Endothelial cell of umbilical vein (primary cell): ENCODE data around the gene ZNF430. TPM values are rescaled to one million over a fixed set of nuclear protein-coding genes. Genes with fewer than 3 reads are reported as not detected.

Experiments
- BruUV-seq: library from RNA; stranded (reverse); fragments of 400-500 nt; replicated peaks from 2 replicates; lab custom pipeline; 2021; lab: Mats Ljungman, UMichigan
- CTCF ChIA-PET: fragments of 300-600, 350-600 bp; sonication (Branson Sonifier 250); formaldehyde crosslinking; loops from one replicate; lab custom pipeline; 2021; ENCODE audit warnings: antibody characterized with exemption, inconsistent platforms; lab: Charles Lee
- POLR2A ChIA-PET: fragments of 300-600, 350-600 bp; sonication (Branson Sonifier 250); formaldehyde crosslinking; loops from one replicate; lab custom pipeline; 2021; ENCODE audit warnings: antibody characterized with exemption, inconsistent platforms; lab: Charles Lee
- DNase-seq: peaks from one replicate; pipeline ENCODE4 v3.0.0-alpha.2; 2011; ENCODE audit warnings: low read depth, low spot score
- FAIRE-seq: peaks from 2 replicates; lab custom pipeline; 2011; peaks lifted over from hg19 to GRCh38; lab: Jason Lieb, UNC
- H2AFZ ChIP-seq: 2 replicates; pipeline ENCODE4 v1.6.0; 2012; ENCODE audit warnings: low read depth, low read length, control low read depth, inconsistent platforms
- H3K27ac ChIP-seq: 2 replicates; pipeline ENCODE4 v1.5.1; 2011; ENCODE audit warnings: low read depth, mild to moderate bottlenecking, control low read depth, low read length, moderate library complexity; ENCODE audit not compliant: insufficient read depth
- H3K27me3 ChIP-seq, 2 experiments: 2 replicates each; pipeline versions ENCODE4 v1.6.0 to v1.6.1; 2011; ENCODE audit warnings: low read length in 2 of 2, mixed read lengths in 1 of 2; ENCODE audit not compliant: control insufficient read depth in 2 of 2, insufficient read depth in 2 of 2
- H3K36me3 ChIP-seq, 2 experiments: 2 replicates in 1 of 2; 3 replicates in 1 of 2; pipeline ENCODE4 v1.5.1; 2011; ENCODE audit warnings: low read length in 2 of 2, mild to moderate bottlenecking in 1 of 2, moderate library complexity in 1 of 2; ENCODE audit not compliant: control insufficient read depth in 2 of 2, insufficient read depth in 2 of 2; ENCODE audit errors: extremely low read depth in 1 of 2
- H3K4me1 ChIP-seq: 3 replicates; pipeline ENCODE4 v1.5.1; 2011; ENCODE audit warnings: mild to moderate bottlenecking, low read length; ENCODE audit not compliant: control insufficient read depth, insufficient read depth; ENCODE audit errors: extremely low read depth
- H3K4me2 ChIP-seq: 2 replicates; pipeline ENCODE4 v1.6.1; 2011; ENCODE audit warnings: low read length, control low read depth, mixed read lengths; ENCODE audit not compliant: insufficient read depth
- H3K4me3 ChIP-seq, 3 experiments: fragments of 200-600 bp in 1 of 3; sonication (generic), shearing (Covaris generic) in 1 of 3; replicated peaks in 1 of 3; 2 replicates each; pipeline ENCODE4 v1.5.1; 2011 to 2016; ENCODE audit warnings: control low read depth in 3 of 3, low read length in 3 of 3, mild to moderate bottlenecking in 2 of 3, inconsistent platforms in 1 of 3, low read depth in 1 of 3, moderate library complexity in 1 of 3; ENCODE audit not compliant: insufficient read depth in 1 of 3
- H3K79me2 ChIP-seq: 2 replicates; pipeline ENCODE4 v1.6.0; 2012; ENCODE audit warnings: low read length, inconsistent platforms; ENCODE audit not compliant: control insufficient read depth, insufficient read depth
- H3K9ac ChIP-seq: replicated peaks from 2 replicates; pipeline ENCODE3; 2011; ENCODE audit warnings: low read length, control low read depth; ENCODE audit not compliant: insufficient read depth; ENCODE audit errors: extremely low read depth
- H3K9me1 ChIP-seq: replicated peaks from 3 replicates; pipeline ENCODE4 v1.6.0; 2011; ENCODE audit warnings: mild to moderate bottlenecking, low read length; ENCODE audit not compliant: control insufficient read depth, insufficient read depth; ENCODE audit errors: extremely low read depth
- H3K9me3 ChIP-seq: replicated peaks from 2 replicates; pipeline ENCODE4 v1.5.1; 2012; ENCODE audit warnings: low read length, inconsistent platforms; ENCODE audit not compliant: control insufficient read depth, insufficient read depth
- H4K20me1 ChIP-seq: replicated peaks from 2 replicates; pipeline ENCODE3; 2011; ENCODE audit warnings: mild to moderate bottlenecking, low read length; ENCODE audit not compliant: control insufficient read depth, insufficient read depth; ENCODE audit errors: extremely low read depth
- EZH2 ChIP-seq: IDR thresholded peaks from 2 replicates; pipeline ENCODE4 v1.6.1; 2012; ENCODE audit warnings: borderline replicate concordance, low read depth, mild to moderate bottlenecking, moderate library complexity, low read length, inconsistent platforms; ENCODE audit not compliant: severe bottlenecking
- FOS ChIP-seq: IDR thresholded peaks from 2 replicates; pipeline ENCODE4 v1.6.1; 2011; ENCODE audit warnings: mild to moderate bottlenecking, low read length, moderate library complexity, borderline replicate concordance; ENCODE audit not compliant: insufficient read depth
- GATA2 ChIP-seq: IDR thresholded peaks from 2 replicates; pipeline ENCODE4 v1.7.0; 2011; ENCODE audit warnings: low read depth, mild to moderate bottlenecking, moderate library complexity, mixed read lengths, low read length; ENCODE audit not compliant: insufficient read length, insufficient read depth
- JUN ChIP-seq: IDR thresholded peaks from 2 replicates; pipeline ENCODE4 v1.6.1; 2011; ENCODE audit warnings: borderline replicate concordance, low read depth; ENCODE audit not compliant: insufficient read length, insufficient read depth
- MYC ChIP-seq: IDR thresholded peaks from one replicate; pipeline ENCODE4 v1.6.1; 2011; ENCODE audit warnings: mild to moderate bottlenecking, low read depth, low read length
- POLR2A ChIP-seq: IDR thresholded peaks from 2 replicates; pipeline ENCODE4 v1.6.1; 2012; ENCODE audit warnings: low read depth, mild to moderate bottlenecking, control low read depth, low read length
- POLR2AphosphoS5 ChIP-seq: IDR thresholded peaks from 2 replicates; pipeline ENCODE4 v1.6.1; 2012; ENCODE audit warnings: low read depth, mild to moderate bottlenecking, control low read depth, low read length, moderate library complexity; ENCODE audit not compliant: insufficient read depth
- dilution Hi-C: fragments of 300-500 bp; cut with MboI; formaldehyde crosslinking; loops from one replicate; pipeline ENCODE4 v1.15.0; 2019; ENCODE audit warnings: low sequenced_read_pairs; ENCODE audit not compliant: extremely low pct_ligation_motif_present
- intact Hi-C: fragments of 100-400 bp; cut with micrococcal nuclease; formaldehyde crosslinking; loops from one replicate; pipeline ENCODE4 v1.10.0; 2022
- polyA plus RNA-seq, 4 experiments: library from polyadenylated mRNA; depleted of rRNA in 3 of 4; stranded (reverse) in 3 of 4; unstranded in 1 of 4; fragments of >200 nt; gene quantifications; 2 replicates each; pipeline versions ENCODE4 v1.2.1 to v1.2.3, GENCODE V29; 2011 to 2012; ENCODE audit warnings: missing spikeins in 1 of 4
- total RNA-seq: library from RNA; stranded (reverse); gene quantifications from 2 replicates; pipeline ENCODE4 v1.2.3, GENCODE V29; 2021
- TF ChIP-seq, protein P1 (sequence below), 2 donors: IDR thresholded peaks; 1 replicate in 1 of 2; 2 replicates in 1 of 2; pipeline ENCODE4 v1.5.1; 2011; ENCODE audit warnings: low read length in 2 of 2, mild to moderate bottlenecking in 2 of 2, moderate library complexity in 2 of 2, control low read depth in 1 of 2, inconsistent platforms in 1 of 2, low read depth in 1 of 2; ENCODE audit not compliant: insufficient read depth in 1 of 2; ENCODE audit errors: extremely low read depth in 1 of 2
- TF ChIP-seq, protein P2 (sequence below): IDR thresholded peaks from 2 replicates; pipeline ENCODE4 v1.6.1; 2011; ENCODE audit not compliant: insufficient read depth, insufficient read length

Gene ZNF430
- total and polyA plus RNA-seq, 2 donors (not counting 3 experiments of a cell fraction or from before 2014, with no cell fraction given): 7.0 to 13.4 TPM

DNA sequence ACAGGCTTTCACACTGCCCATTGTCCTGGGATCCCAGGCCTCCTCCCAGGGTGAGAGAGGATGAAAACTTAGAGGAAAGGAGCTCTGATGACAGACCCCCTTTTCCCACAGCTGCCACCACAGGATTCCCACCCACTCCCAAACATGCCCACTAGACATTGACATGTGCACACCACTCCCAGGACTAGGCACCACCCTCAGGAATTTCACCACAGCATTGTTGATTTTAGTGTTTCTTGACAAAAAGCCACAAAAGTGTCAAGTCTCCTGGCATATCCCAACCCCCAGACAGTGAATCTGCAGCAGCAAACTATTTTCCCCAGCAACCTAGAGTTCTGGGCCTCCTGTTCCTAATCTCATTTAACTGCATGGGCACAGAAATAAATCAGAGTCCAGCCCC is 71.7 kb downstream of the ZNF430 start:
- Histone ChIP-seq H4K20me1 (no peaks in the 10 kb centered on the region), H3K27me3 (no peaks in the 10 kb centered on the region), H3K36me3 (no peaks in the 10 kb centered on the region), H2AFZ (no peak overlapping the region), H3K9me3 (no peaks in the 10 kb centered on the region), H3K9ac (no peak overlapping the region), H3K4me3 (no peak overlapping the region), H3K4me2 (no peak overlapping the region), H3K27ac (no peak overlapping the region), H3K4me1 (no peaks in the 10 kb centered on the region), H3K79me2 (peaks cover 4% of the 10 kb centered on the region), H3K9me1 (no peaks in the 10 kb centered on the region)
- intact Hi-C loops (no loop called here), dilution Hi-C loops (no loop called here)
- POLR2A ChIA-PET: no interaction called here
- no TSS peak for BruUV-seq
- DNase-seq: no peak
- CTCF ChIA-PET: interaction anchor here (0.7 to 1.7 kb wide), 2 partner anchors 26 to 61 kb away, joined by 5 to 6 read pairs; no protein-coding TSS in a partner anchor
- TF ChIP-seq, protein P1, sequence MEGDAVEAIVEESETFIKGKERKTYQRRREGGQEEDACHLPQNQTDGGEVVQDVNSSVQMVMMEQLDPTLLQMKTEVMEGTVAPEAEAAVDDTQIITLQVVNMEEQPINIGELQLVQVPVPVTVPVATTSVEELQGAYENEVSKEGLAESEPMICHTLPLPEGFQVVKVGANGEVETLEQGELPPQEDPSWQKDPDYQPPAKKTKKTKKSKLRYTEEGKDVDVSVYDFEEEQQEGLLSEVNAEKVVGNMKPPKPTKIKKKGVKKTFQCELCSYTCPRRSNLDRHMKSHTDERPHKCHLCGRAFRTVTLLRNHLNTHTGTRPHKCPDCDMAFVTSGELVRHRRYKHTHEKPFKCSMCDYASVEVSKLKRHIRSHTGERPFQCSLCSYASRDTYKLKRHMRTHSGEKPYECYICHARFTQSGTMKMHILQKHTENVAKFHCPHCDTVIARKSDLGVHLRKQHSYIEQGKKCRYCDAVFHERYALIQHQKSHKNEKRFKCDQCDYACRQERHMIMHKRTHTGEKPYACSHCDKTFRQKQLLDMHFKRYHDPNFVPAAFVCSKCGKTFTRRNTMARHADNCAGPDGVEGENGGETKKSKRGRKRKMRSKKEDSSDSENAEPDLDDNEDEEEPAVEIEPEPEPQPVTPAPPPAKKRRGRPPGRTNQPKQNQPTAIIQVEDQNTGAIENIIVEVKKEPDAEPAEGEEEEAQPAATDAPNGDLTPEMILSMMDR (IDR thresholded peaks at IDR 0.05; ENCODE audit: extremely low read depth in 1 of 2, insufficient read depth in 1 of 2, low read depth in 1 of 2, low read length in 2 of 2): no peak
- TF ChIP-seq MYC: no peak
- TF ChIP-seq JUN: no peak
- TF ChIP-seq POLR2A: no peak
- no peak for TF ChIP-seq EZH2
- no peak for TF ChIP-seq GATA2
- TF ChIP-seq, protein P2, sequence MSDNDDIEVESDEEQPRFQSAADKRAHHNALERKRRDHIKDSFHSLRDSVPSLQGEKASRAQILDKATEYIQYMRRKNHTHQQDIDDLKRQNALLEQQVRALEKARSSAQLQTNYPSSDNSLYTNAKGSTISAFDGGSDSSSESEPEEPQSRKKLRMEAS: no peak
- TF ChIP-seq POLR2AphosphoS5: no peak
- no peak for TF ChIP-seq FOS
- FAIRE-seq: no peak
